HG02884 (cell line): ENCODE data around the gene GRAMD4.

ENCODE experiments used
- ATAC-seq: cut with Tn5 transposase; IDR thresholded peaks from one replicate; pipeline ENCODE4 v1.9.1; 2021; ENCODE audit warnings: mild to moderate bottlenecking, moderate library complexity; ENCODE audit not compliant: unreplicated experiment

The GRAMD4 gene

GRCh38 chr22:46707827-46708570 is 87.8 kb downstream of the GRAMD4 start:
- ATAC-seq = no peak

GRCh38 chr22:46708766-46709330 is 88.7 kb downstream of the GRAMD4 start:
- ATAC-seq = no peak

- no peak for ATAC-seq
Measured at GRCh38 chr22:46710806-46711205, 90.6 kb downstream of the GRAMD4 start.

- ATAC-seq = no peak
Measured at GRCh38 chr22:46712288-46712687, 92.1 kb downstream of the GRAMD4 start.

GRCh38 chr22:46714550-46714949 is 94.4 kb downstream of the GRAMD4 start:
- no peak for ATAC-seq

- ATAC-seq = no peak
Measured at GRCh38 chr22:46719921-46720320, 99.7 kb downstream of the GRAMD4 start.

- ATAC-seq = no peak
Measured at GRCh38 chr22:46721501-46722085, 101.4 kb downstream of the GRAMD4 start.

- ATAC-seq = no peak
Measured at GRCh38 chr22:46723882-46724281, 103.7 kb downstream of the GRAMD4 start.

GRCh38 chr22:46725096-46725495 is 104.9 kb downstream of the GRAMD4 start:
- ATAC-seq = no peak

- no peak for ATAC-seq
Measured at GRCh38 chr22:46726066-46726985, 106.1 kb downstream of the GRAMD4 start.

- no peak for ATAC-seq
Measured at GRCh38 chr22:46726986-46727317, 106.8 kb downstream of the GRAMD4 start.

GRCh38 chr22:46727813-46728364 is 107.7 kb downstream of the GRAMD4 start:
- ATAC-seq = no peak

GRCh38 chr22:46728470-46728869 is 108.3 kb downstream of the GRAMD4 start:
- no peak for ATAC-seq
